ENCODE data around the gene DISP2. TPM values are rescaled to one million over a fixed set of nuclear protein-coding genes. Genes with fewer than 3 reads are reported as not detected.

The DISP2 gene
- total and polyA plus RNA-seq, 4 donors: under 0.01 to 0.23 (median under 0.01) TPM; not detected in 1

GRCh38 chr15:40327457-40327856, 30.6 kb upstream of the DISP2 start:
- no peaks in the 10 kb centered on the region for H3K9me3 ChIP-seq (ENCODE audit: control insufficient read depth in 4 of 4, low read length in 3 of 4)
- no peak for DNase-seq (ENCODE audit: low spot score)
- H3K36me3 ChIP-seq (ENCODE audit: control insufficient read depth in 4 of 4, insufficient read depth in 3 of 4, low read depth in 1 of 4, low read length in 3 of 4): peaks cover 0 to 1% (median 0%) of the 10 kb centered on the region in 4 donors
- no peak overlapping the region for H3K4me3 ChIP-seq (ENCODE audit: low read depth in 1 of 3, low read length in 3 of 3)
- H3K27me3 ChIP-seq (ENCODE audit: control insufficient read depth in 4 of 4, insufficient read depth in 4 of 4, low read length in 3 of 4): no peaks in the 10 kb centered on the region
- 78% methylated on average over 6 of the region's 6 CpGs for WGBS
- H3K27ac ChIP-seq (ENCODE audit: low read depth in 1 of 2, low read length in 2 of 2): no peak overlapping the region
- H3K9ac ChIP-seq (ENCODE audit: low read depth in 1 of 2, low read length in 2 of 2): no peak overlapping the region
- H3K4me1 ChIP-seq (ENCODE audit: control insufficient read depth in 4 of 4, insufficient read depth in 4 of 4, low read length in 3 of 4): peaks cover 0 to 11% (median 6%) of the 10 kb centered on the region in 4 donors
- no peak for TF ChIP-seq RXRA (IDR thresholded peaks at IDR 0.05)
- TF ChIP-seq MAX (IDR thresholded peaks at IDR 0.05): no peak
- TF ChIP-seq EGR1 (IDR thresholded peaks at IDR 0.05; ENCODE audit: low read depth in 2 of 2): no peak

- peaks cover 0 to 7% (median 3%) of the 10 kb centered on the region in 4 donors for H3K4me1 ChIP-seq (ENCODE audit: control insufficient read depth in 4 of 4, insufficient read depth in 4 of 4, low read length in 3 of 4)
- no peaks in the 10 kb centered on the region for H3K27me3 ChIP-seq (ENCODE audit: control insufficient read depth in 4 of 4, insufficient read depth in 4 of 4, low read length in 3 of 4)
- no peak overlapping the region for H3K9ac ChIP-seq (ENCODE audit: low read depth in 1 of 2, low read length in 2 of 2)
- no peak overlapping the region for H3K4me3 ChIP-seq (ENCODE audit: low read depth in 1 of 3, low read length in 3 of 3)
- H3K27ac ChIP-seq (ENCODE audit: low read depth in 1 of 2, low read length in 2 of 2): no peak overlapping the region
- DNase-seq (ENCODE audit: low spot score): no peak
- 75% methylated on average over 3 of the region's 3 CpGs for WGBS
- TF ChIP-seq RAD21 (IDR thresholded peaks at IDR 0.05): no peak
- no peak for TF ChIP-seq JUND (IDR thresholded peaks at IDR 0.05)
- no peak for TF ChIP-seq FOXA2 (IDR thresholded peaks at IDR 0.05)
- TF ChIP-seq SP1 (IDR thresholded peaks at IDR 0.05): no peak
- no peaks in the 10 kb centered on the region for H3K9me3 ChIP-seq (ENCODE audit: control insufficient read depth in 4 of 4, low read length in 3 of 4)
- H3K36me3 ChIP-seq (ENCODE audit: control insufficient read depth in 4 of 4, insufficient read depth in 3 of 4, low read depth in 1 of 4, low read length in 3 of 4): peaks cover 0 to 1% (median 0%) of the 10 kb centered on the region in 4 donors
These were observed 29.8 kb upstream of the DISP2 start for GRCh38 chr15:40328176-40328575.

- WGBS: 80% methylated on average over 5 of the region's 5 CpGs
- Histone ChIP-seq H3K9me3 (ENCODE audit: control insufficient read depth in 4 of 4, low read length in 3 of 4) (no peaks in the 10 kb centered on the region), H3K4me1 (ENCODE audit: control insufficient read depth in 4 of 4, insufficient read depth in 4 of 4, low read length in 3 of 4) (peaks cover 0 to 9% (median 4%) of the 10 kb centered on the region in 4 donors), H3K9ac (ENCODE audit: low read depth in 1 of 2, low read length in 2 of 2) (no peak overlapping the region), H3K36me3 (ENCODE audit: control insufficient read depth in 4 of 4, insufficient read depth in 3 of 4, low read depth in 1 of 4, low read length in 3 of 4) (peaks cover 0 to 1% (median 0%) of the 10 kb centered on the region in 4 donors), H3K27me3 (ENCODE audit: control insufficient read depth in 4 of 4, insufficient read depth in 4 of 4, low read length in 3 of 4) (no peaks in the 10 kb centered on the region), H3K27ac (ENCODE audit: low read depth in 1 of 2, low read length in 2 of 2) (no peak overlapping the region), H3K4me3 (ENCODE audit: low read depth in 1 of 3, low read length in 3 of 3) (no peak overlapping the region)
- no peak for DNase-seq (ENCODE audit: low spot score)
- TF ChIP-seq GABPA (IDR thresholded peaks at IDR 0.05 in 1 of 2, conservative IDR thresholded peaks at IDR 0.05 in 1 of 2) (no peak), SP1 (IDR thresholded peaks at IDR 0.05) (no peak), RXRA (IDR thresholded peaks at IDR 0.05) (no peak), NR2F2 (IDR thresholded peaks at IDR 0.05) (no peak), YY1 (IDR thresholded peaks at IDR 0.05) (no peak), REST (IDR thresholded peaks at IDR 0.05) (no peak), HNF4A (conservative IDR thresholded peaks at IDR 0.05) (no peak), MAX (IDR thresholded peaks at IDR 0.05) (no peak), FOXA1 (IDR thresholded peaks at IDR 0.05) (no peak), RAD21 (IDR thresholded peaks at IDR 0.05) (no peak), TAF1 (conservative IDR thresholded peaks at IDR 0.05) (no peak), JUND (IDR thresholded peaks at IDR 0.05) (no peak), ATF3 (IDR thresholded peaks at IDR 0.05) (no peak), HNF4G (IDR thresholded peaks at IDR 0.05) (no peak)
These were observed 29.3 kb upstream of the DISP2 start for GRCh38 chr15:40328751-40329150.

All from liver (tissue), 9 donors.